Transverse colon (tissue), 4 donors: ENCODE data around the gene BUD13.

Experiments
- CTCF ChIP-seq, 5 experiments: fragments of 200-600 bp in 3 of 5; fragments of 450-650 bp in 2 of 5; sonication (generic) in 3 of 5; IDR thresholded peaks; 1 replicate in 2 of 5; 2 replicates in 3 of 5; pipeline ENCODE4 v1.5.1; 2016 to 2017; ENCODE audit warnings: antibody characterized with exemption in 5 of 5, inconsistent platforms in 3 of 5, mild to moderate bottlenecking in 2 of 5, moderate library complexity in 1 of 5
- EP300 ChIP-seq: sonication (generic); formaldehyde crosslinking; IDR thresholded peaks from one replicate; pipeline ENCODE4 v1.6.1; 2017; ENCODE audit warnings: antibody characterized with exemption, low read depth
- POLR2AphosphoS5 ChIP-seq, 3 donors: sonication (generic); formaldehyde crosslinking; IDR thresholded peaks; one replicate each; pipeline ENCODE4 v1.6.1; 2016; ENCODE audit warnings: antibody characterized with exemption in 3 of 3

- TF ChIP-seq POLR2AphosphoS5 (IDR thresholded peaks at IDR 0.05) (no peak), EP300 (no peak), CTCF (IDR thresholded peaks at IDR 0.05) (no peak)
These were observed 663 bp upstream of the BUD13 start for GRCh38 chr11:116773203-116774097.
